Transverse colon (tissue), 4 donors: ENCODE results near the gene CPA1. TPM values are rescaled to one million over a fixed set of nuclear protein-coding genes. Genes with fewer than 3 reads are reported as not detected.
A peak's percentile ranks its signal among the peaks of the same experiment; 100 is the strongest.

Experiments
- DNase-seq: peaks from one replicate; pipeline ENCODE4 v3.0.0-alpha.2; 2019
- H3K27ac ChIP-seq, 4 donors: fragments of 200-600 bp; sonication (generic); 2 replicates each; pipeline ENCODE4 v1.5.1; 2016 to 2018; ENCODE audit warnings: inconsistent platforms in 4 of 4
- H3K27me3 ChIP-seq: fragments of 200-600 bp; sonication (generic); 2 replicates; pipeline ENCODE4 v1.5.1; 2017; ENCODE audit warnings: inconsistent platforms
- H3K36me3 ChIP-seq, 4 donors: fragments of 200-600 bp; sonication (generic); 2 replicates each; pipeline ENCODE4 v1.5.1; 2017 to 2019; ENCODE audit warnings: inconsistent platforms in 4 of 4
- H3K4me1 ChIP-seq, 4 donors: fragments of 200-600 bp; sonication (generic); 2 replicates each; pipeline ENCODE4 v1.5.1; 2017 to 2020; ENCODE audit warnings: inconsistent platforms in 4 of 4
- H3K4me3 ChIP-seq, 4 donors: fragments of 200-600 bp; sonication (generic); 1 replicate in 1 of 4; 2 replicates in 3 of 4; pipeline versions ENCODE4 v1.5.1 to v1.6.1; 2017 to 2019; ENCODE audit warnings: inconsistent platforms in 4 of 4
- H3K9me3 ChIP-seq, 2 donors: fragments of 200-600 bp; sonication (generic); 2 replicates each; pipeline ENCODE4 v1.5.1; 2017 to 2019; ENCODE audit warnings: inconsistent platforms in 2 of 2
- CTCF ChIP-seq, 5 experiments: fragments of 200-600 bp in 3 of 5; fragments of 450-650 bp in 2 of 5; sonication (generic) in 3 of 5; IDR thresholded peaks; 1 replicate in 2 of 5; 2 replicates in 3 of 5; pipeline ENCODE4 v1.5.1; 2016 to 2017; ENCODE audit warnings: antibody characterized with exemption in 5 of 5, inconsistent platforms in 3 of 5, mild to moderate bottlenecking in 2 of 5, moderate library complexity in 1 of 5
- EP300 ChIP-seq: sonication (generic); formaldehyde crosslinking; IDR thresholded peaks from one replicate; pipeline ENCODE4 v1.6.1; 2017; ENCODE audit warnings: antibody characterized with exemption, low read depth
- POLR2A ChIP-seq: fragments of 450-650 bp; IDR thresholded peaks from one replicate; pipeline ENCODE4 v1.6.1; 2016; ENCODE audit warnings: antibody characterized with exemption, mild to moderate bottlenecking, moderate library complexity
- POLR2AphosphoS5 ChIP-seq, 3 donors: sonication (generic); formaldehyde crosslinking; IDR thresholded peaks; one replicate each; pipeline ENCODE4 v1.6.1; 2016; ENCODE audit warnings: antibody characterized with exemption in 3 of 3
- WGBS, 2 donors: methylation state at CpG; one replicate each; pipeline ENCODE4 v1.1.5; 2018; ENCODE audit warnings: low coverage in 1 of 2; 5-methylcytosine and 5-hydroxymethylcytosine counted together
- in situ Hi-C, 4 donors: fragments of 200-750 bp; cut with MboI; loops; one replicate each; pipeline versions ENCODE4 v1.15.0 to v1.15.1; 2017; ENCODE audit warnings: low sequenced_read_pairs in 3 of 4, low pct_ligation_motif_present in 1 of 4, low pct_unique_long_range_greater_than_20kb in 1 of 4
- intact Hi-C: fragments of 100-400 bp; cut with DNase I; formaldehyde crosslinking; loops from one replicate; pipeline ENCODE4 v1.15.1; 2023; ENCODE audit warnings: low total_unique reads
- total RNA-seq, 4 donors: library from RNA; depleted of rRNA; stranded (reverse); fragments of >200 nt; gene quantifications; one replicate each; pipeline ENCODE4 v1.1.0, GENCODE V29; 2016

Gene CPA1
- total RNA-seq, 4 donors from 2014 or later, result not detected

GRCh38 chr7:130396109-130396508, 15.8 kb downstream of the CPA1 start:
- H3K36me3 ChIP-seq, result no peaks in the 10 kb centered on the region
- TF ChIP-seq EP300 (no peak), CTCF (IDR thresholded peaks at IDR 0.05) (no peak), POLR2A (no peak), POLR2AphosphoS5 (IDR thresholded peaks at IDR 0.05) (no peak)
- in situ Hi-C loops, result no loop called here
- intact Hi-C loops, result no loop called here
- H3K9me3 ChIP-seq, result no peaks in the 10 kb centered on the region
- peak overlapping the region in 2 of 4 donors; percentile 10 to 27 for H3K27ac ChIP-seq
- WGBS, 2 donors, result 69 to 81% methylated on average over 3 of the region's 3 CpGs
- DNase-seq, result no peak
- peaks cover 0 to 12% (median 0%) of the 10 kb centered on the region in 4 donors for H3K4me1 ChIP-seq
- H3K27me3 ChIP-seq, result no peaks in the 10 kb centered on the region
- H3K4me3 ChIP-seq, result no peak overlapping the region

DNA sequence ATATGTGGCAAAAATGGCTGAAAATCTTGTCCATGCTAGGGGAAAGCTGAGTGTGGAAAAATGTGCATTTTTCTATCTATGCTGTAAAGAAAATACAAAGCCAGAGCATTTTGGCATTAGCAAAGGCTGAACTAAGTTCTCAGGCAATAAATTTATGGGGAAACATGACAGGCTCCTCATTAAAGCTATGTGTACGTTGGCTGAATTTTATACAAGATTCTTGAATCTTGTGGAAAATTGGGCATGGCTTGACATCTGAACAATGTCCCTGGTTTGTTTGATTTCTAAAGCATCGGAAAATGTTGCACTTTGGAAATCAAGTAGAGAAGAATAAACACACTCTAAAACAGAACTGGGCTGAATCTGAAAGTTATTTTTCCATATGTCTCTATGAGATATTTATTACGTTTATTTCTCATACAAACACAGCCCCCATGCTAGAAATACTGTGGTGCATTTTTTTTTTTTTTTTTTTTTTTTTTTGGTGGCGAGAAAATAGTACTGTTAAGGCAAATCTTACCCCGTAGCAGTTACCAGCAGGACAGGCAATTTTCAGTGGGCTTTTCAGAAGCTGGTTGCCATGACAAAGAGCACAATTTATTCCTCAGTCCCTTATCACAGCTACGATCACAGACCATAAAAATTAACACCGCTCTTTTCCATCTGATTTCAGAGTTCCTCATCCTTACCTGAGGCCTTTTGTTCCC, 16.9 kb downstream of the CPA1 start:
- H3K4me3 ChIP-seq, result no peak overlapping the region
- no peaks in the 10 kb centered on the region for H3K27me3 ChIP-seq
- 72 to 76% methylated on average over 6 to 7 of the region's 7 CpGs for WGBS, 2 donors
- no peak for DNase-seq
- intact Hi-C loops, result no loop called here
- peaks cover 0 to 12% (median 0%) of the 10 kb centered on the region in 4 donors for H3K4me1 ChIP-seq
- no peaks in the 10 kb centered on the region for H3K36me3 ChIP-seq
- in situ Hi-C loops, result no loop called here
- H3K9me3 ChIP-seq, result no peaks in the 10 kb centered on the region
- TF ChIP-seq POLR2AphosphoS5 (IDR thresholded peaks at IDR 0.05) (no peak), EP300 (no peak), POLR2A (no peak), CTCF (IDR thresholded peaks at IDR 0.05) (no peak)
- peak overlapping the region in 1 of 4 donors; percentile 27 for H3K27ac ChIP-seq

DNA sequence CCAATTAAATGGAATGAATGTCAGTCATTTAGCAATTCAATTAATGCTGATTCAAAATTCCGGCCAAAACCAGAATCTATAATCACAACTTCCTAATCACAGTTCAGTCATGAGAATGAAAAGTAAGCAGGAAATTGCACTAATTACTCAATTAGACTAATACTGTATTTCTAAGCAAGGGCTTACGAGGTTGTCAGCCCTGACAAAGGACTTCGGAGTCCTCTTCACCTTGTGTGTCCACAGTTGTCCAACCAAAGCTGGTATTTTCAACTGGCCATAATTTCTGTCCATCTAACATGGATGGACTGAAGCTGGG, 17.4 kb downstream of the CPA1 start:
- Histone ChIP-seq H3K9me3 (no peaks in the 10 kb centered on the region), H3K4me1 (peaks cover 0 to 12% (median 0%) of the 10 kb centered on the region in 4 donors), H3K27ac (no peak overlapping the region), H3K4me3 (no peak overlapping the region), H3K27me3 (no peaks in the 10 kb centered on the region), H3K36me3 (no peaks in the 10 kb centered on the region)
- TF ChIP-seq EP300 (no peak), POLR2AphosphoS5 (IDR thresholded peaks at IDR 0.05) (no peak), POLR2A (no peak), CTCF (IDR thresholded peaks at IDR 0.05) (no peak)
- 88% methylated on average over 3 of the region's 3 CpGs; no CpG with 5 or more reads in 1 of the 2 donors for WGBS, 2 donors
- no peak for DNase-seq
- in situ Hi-C loops, result no loop called here
- intact Hi-C loops, result no loop called here

- Histone ChIP-seq H3K36me3 (no peaks in the 10 kb centered on the region), H3K9me3 (no peaks in the 10 kb centered on the region), H3K27ac (no peak overlapping the region), H3K27me3 (no peaks in the 10 kb centered on the region), H3K4me3 (no peak overlapping the region), H3K4me1 (peaks cover 0 to 9% (median 0%) of the 10 kb centered on the region in 4 donors)
- TF ChIP-seq CTCF (IDR thresholded peaks at IDR 0.05) (no peak), POLR2AphosphoS5 (IDR thresholded peaks at IDR 0.05) (no peak), POLR2A (no peak)
- in situ Hi-C loops, result no loop called here
- no peak for DNase-seq
- WGBS, 2 donors, result 67 to 90% methylated on average over 1 to 8 of the region's 8 CpGs
- intact Hi-C loops, result no loop called here
Measured at GRCh38 chr7:130398526-130399090, 18.3 kb downstream of the CPA1 start.
